ENCODE measurements around the gene RSF1.

DNA sequence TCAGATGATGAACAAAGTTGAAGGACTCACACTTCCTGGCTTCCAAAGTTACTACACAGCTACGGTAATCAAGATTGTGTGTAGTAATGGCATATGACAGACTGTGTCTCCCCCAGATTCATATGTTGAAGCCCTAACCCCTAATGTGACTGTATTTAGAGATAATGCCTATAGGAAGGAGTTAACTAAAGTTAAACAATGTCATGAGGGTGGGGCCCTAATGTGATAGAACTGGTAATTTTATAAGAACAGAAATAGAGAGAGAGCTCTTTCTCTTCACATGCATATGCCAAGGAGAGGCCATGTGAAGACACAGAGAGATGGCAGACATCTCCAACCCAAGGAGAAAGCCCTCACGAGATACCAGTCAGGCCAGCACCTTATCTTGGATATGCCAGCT is 8.4 kb upstream of the RSF1 start:
- no peak for TF ChIP-seq POLR2AphosphoS5 (IDR thresholded peaks at IDR 0.05; ENCODE audit: low read depth, low read length)
- TF ChIP-seq SIN3A (IDR thresholded peaks at IDR 0.05; ENCODE audit: borderline replicate concordance, insufficient read depth, low read depth, low read length): no peak

Data from Panc1 (cell line).